ENCODE data around the gene RAB33B. TPM values are rescaled to one million over a fixed set of nuclear protein-coding genes. Genes with fewer than 3 reads are reported as not detected.

The RAB33B gene
- total RNA-seq, 1 donor from 2014 or later = 5.7 TPM

GRCh38 chr4:139470295-139470694 is 16.4 kb downstream of the RAB33B start:
- Mint-ChIP-seq H3K4me3 (no peak overlapping the region), H3K27me3 (no peaks in the 10 kb centered on the region), H3K36me3 (ENCODE audit: low read depth) (peaks cover 38% of the 10 kb centered on the region), H3K9me3 (peaks cover 25% of the 10 kb centered on the region), H3K4me1 (no peaks in the 10 kb centered on the region), H3K27ac (no peak overlapping the region)
- no peak for DNase-seq
- intact Hi-C loops (cut with micrococcal nuclease) = no loop called here

GRCh38 chr4:139470997-139471665 is 17.2 kb downstream of the RAB33B start:
- H3K27me3 Mint-ChIP-seq = no peaks in the 10 kb centered on the region
- intact Hi-C loops (cut with micrococcal nuclease) = no loop called here
- no peaks in the 10 kb centered on the region for H3K4me1 Mint-ChIP-seq
- DNase-seq = no peak
- H3K4me3 Mint-ChIP-seq = no peak overlapping the region
- H3K36me3 Mint-ChIP-seq (ENCODE audit: low read depth) = peaks cover 38% of the 10 kb centered on the region
- peaks cover 25% of the 10 kb centered on the region for H3K9me3 Mint-ChIP-seq
- no peak overlapping the region for H3K27ac Mint-ChIP-seq

- H3K4me1 Mint-ChIP-seq = no peaks in the 10 kb centered on the region
- peaks cover 37% of the 10 kb centered on the region for H3K36me3 Mint-ChIP-seq (ENCODE audit: low read depth)
Observed at GRCh38 chr4:139472852-139473251, 18.9 kb downstream of the RAB33B start.

GRCh38 chr4:139476363-139476762 is 22.4 kb downstream of the RAB33B start:
- no peak for DNase-seq
- intact Hi-C loops (cut with micrococcal nuclease) = no loop called here
- Mint-ChIP-seq H3K4me3 (no peak overlapping the region), H3K27me3 (no peaks in the 10 kb centered on the region), H3K36me3 (ENCODE audit: low read depth) (peaks cover 17% of the 10 kb centered on the region), H3K4me1 (no peaks in the 10 kb centered on the region), H3K27ac (no peak overlapping the region), H3K9me3 (peaks cover 7% of the 10 kb centered on the region)

More at GRCh38 chr4:139472852-139473251, 18.9 kb downstream of the RAB33B start:
- no peak for DNase-seq
- Mint-ChIP-seq H3K27ac (no peak overlapping the region), H3K4me3 (no peak overlapping the region), H3K9me3 (peaks cover 25% of the 10 kb centered on the region), H3K27me3 (no peaks in the 10 kb centered on the region)
- intact Hi-C loops (cut with micrococcal nuclease) = no loop called here

- intact Hi-C loops (cut with micrococcal nuclease) = no loop called here
- H3K36me3 Mint-ChIP-seq (ENCODE audit: low read depth) = no peaks in the 10 kb centered on the region
Observed at GRCh38 chr4:139481465-139481864, 27.5 kb downstream of the RAB33B start.

GRCh38 chr4:139483000-139483399 is 29.1 kb downstream of the RAB33B start:
- no peaks in the 10 kb centered on the region for H3K9me3 Mint-ChIP-seq

More at GRCh38 chr4:139481465-139481864, 27.5 kb downstream of the RAB33B start:
- no peaks in the 10 kb centered on the region for H3K4me1 Mint-ChIP-seq
- H3K9me3 Mint-ChIP-seq = no peaks in the 10 kb centered on the region
- no peak for DNase-seq
- no peak overlapping the region for H3K27ac Mint-ChIP-seq
- H3K4me3 Mint-ChIP-seq = no peak overlapping the region
- H3K27me3 Mint-ChIP-seq = no peaks in the 10 kb centered on the region

GRCh38 chr4:139484783-139485311 is 30.9 kb downstream of the RAB33B start:
- Mint-ChIP-seq H3K4me3 (no peak overlapping the region), H3K36me3 (ENCODE audit: low read depth) (no peaks in the 10 kb centered on the region), H3K27ac (no peak overlapping the region), H3K4me1 (no peaks in the 10 kb centered on the region), H3K9me3 (no peaks in the 10 kb centered on the region), H3K27me3 (peaks cover 9% of the 10 kb centered on the region)
- DNase-seq = no peak
- intact Hi-C loops (cut with micrococcal nuclease) = no loop called here

More at GRCh38 chr4:139483000-139483399, 29.1 kb downstream of the RAB33B start:
- no peaks in the 10 kb centered on the region for H3K36me3 Mint-ChIP-seq (ENCODE audit: low read depth)
- intact Hi-C loops (cut with micrococcal nuclease) = no loop called here
- DNase-seq = no peak
- no peak overlapping the region for H3K27ac Mint-ChIP-seq
- H3K27me3 Mint-ChIP-seq = peaks cover 2% of the 10 kb centered on the region
- H3K4me1 Mint-ChIP-seq = no peaks in the 10 kb centered on the region
- H3K4me3 Mint-ChIP-seq = no peak overlapping the region

- no peak overlapping the region for H3K4me3 Mint-ChIP-seq
- DNase-seq = no peak
- H3K4me1 Mint-ChIP-seq = no peaks in the 10 kb centered on the region
- no peaks in the 10 kb centered on the region for H3K9me3 Mint-ChIP-seq
- peaks cover 15% of the 10 kb centered on the region for H3K27me3 Mint-ChIP-seq
- H3K27ac Mint-ChIP-seq = no peak overlapping the region
- no peaks in the 10 kb centered on the region for H3K36me3 Mint-ChIP-seq (ENCODE audit: low read depth)
- intact Hi-C loops (cut with micrococcal nuclease) = no loop called here
Observed at GRCh38 chr4:139488442-139488841, 34.5 kb downstream of the RAB33B start.

- H3K9me3 Mint-ChIP-seq = no peaks in the 10 kb centered on the region
- intact Hi-C loops (cut with micrococcal nuclease) = no loop called here
- no peaks in the 10 kb centered on the region for H3K4me1 Mint-ChIP-seq
- no peak overlapping the region for H3K27ac Mint-ChIP-seq
- H3K4me3 Mint-ChIP-seq = no peak overlapping the region
- no peaks in the 10 kb centered on the region for H3K36me3 Mint-ChIP-seq (ENCODE audit: low read depth)
- H3K27me3 Mint-ChIP-seq = peaks cover 15% of the 10 kb centered on the region
- DNase-seq = no peak
Observed at GRCh38 chr4:139489638-139490037, 35.7 kb downstream of the RAB33B start.

GRCh38 chr4:139492429-139492828 is 38.5 kb downstream of the RAB33B start:
- no peak overlapping the region for H3K4me3 Mint-ChIP-seq
- no peaks in the 10 kb centered on the region for H3K36me3 Mint-ChIP-seq (ENCODE audit: low read depth)
- H3K27ac Mint-ChIP-seq = no peak overlapping the region
- peaks cover 13% of the 10 kb centered on the region for H3K27me3 Mint-ChIP-seq
- no peaks in the 10 kb centered on the region for H3K9me3 Mint-ChIP-seq
- H3K4me1 Mint-ChIP-seq = no peaks in the 10 kb centered on the region
- intact Hi-C loops (cut with micrococcal nuclease) = no loop called here
- no peak for DNase-seq

GRCh38 chr4:139493176-139493575 is 39.3 kb downstream of the RAB33B start:
- intact Hi-C loops (cut with micrococcal nuclease) = no loop called here
- no peak for DNase-seq
- H3K9me3 Mint-ChIP-seq = no peaks in the 10 kb centered on the region
- H3K4me1 Mint-ChIP-seq = no peaks in the 10 kb centered on the region
- H3K36me3 Mint-ChIP-seq (ENCODE audit: low read depth) = no peaks in the 10 kb centered on the region
- no peak overlapping the region for H3K4me3 Mint-ChIP-seq
- peaks cover 12% of the 10 kb centered on the region for H3K27me3 Mint-ChIP-seq
- no peak overlapping the region for H3K27ac Mint-ChIP-seq

GRCh38 chr4:139499186-139499585 is 45.3 kb downstream of the RAB33B start:
- Mint-ChIP-seq H3K4me1 (peaks cover 2% of the 10 kb centered on the region), H3K4me3 (no peak overlapping the region), H3K27me3 (no peaks in the 10 kb centered on the region), H3K27ac (no peak overlapping the region), H3K9me3 (peaks cover 3% of the 10 kb centered on the region), H3K36me3 (ENCODE audit: low read depth) (peaks cover 3% of the 10 kb centered on the region)
- DNase-seq = no peak
- intact Hi-C loops (cut with micrococcal nuclease) = loop anchor here (5.0 kb wide), 1 partner anchor 153 kb away; no protein-coding TSS in a partner anchor

- no peak for DNase-seq
- Mint-ChIP-seq H3K36me3 (ENCODE audit: low read depth) (peaks cover 9% of the 10 kb centered on the region), H3K4me1 (peaks cover 2% of the 10 kb centered on the region), H3K27ac (no peak overlapping the region), H3K9me3 (peaks cover 8% of the 10 kb centered on the region), H3K27me3 (no peaks in the 10 kb centered on the region), H3K4me3 (no peak overlapping the region)
- intact Hi-C loops (cut with micrococcal nuclease) = no loop called here
Observed at GRCh38 chr4:139501117-139501516, 47.2 kb downstream of the RAB33B start.

- Mint-ChIP-seq H3K27me3 (no peaks in the 10 kb centered on the region), H3K36me3 (ENCODE audit: low read depth) (peaks cover 9% of the 10 kb centered on the region), H3K9me3 (peaks cover 8% of the 10 kb centered on the region), H3K4me1 (peaks cover 2% of the 10 kb centered on the region), H3K27ac (no peak overlapping the region), H3K4me3 (no peak overlapping the region)
- DNase-seq = no peak
- intact Hi-C loops (cut with micrococcal nuclease) = no loop called here
Observed at GRCh38 chr4:139501527-139501926, 47.6 kb downstream of the RAB33B start.

Data from activated CD4-positive, alpha-beta T cell treated with anti-CD3 and anti-CD28 coated beads, Interleukin-2, amount 10 ng/mL, durations not matched to agents 24 days and 14 days (primary cell).